ENCODE results near the gene PRKCI.
"Not testable (repeated sequence)": the region's sequence is repeated elsewhere in the genome, so short reads cannot be mapped to it uniquely, and the experiment has no call there.

The PRKCI gene

DNA sequence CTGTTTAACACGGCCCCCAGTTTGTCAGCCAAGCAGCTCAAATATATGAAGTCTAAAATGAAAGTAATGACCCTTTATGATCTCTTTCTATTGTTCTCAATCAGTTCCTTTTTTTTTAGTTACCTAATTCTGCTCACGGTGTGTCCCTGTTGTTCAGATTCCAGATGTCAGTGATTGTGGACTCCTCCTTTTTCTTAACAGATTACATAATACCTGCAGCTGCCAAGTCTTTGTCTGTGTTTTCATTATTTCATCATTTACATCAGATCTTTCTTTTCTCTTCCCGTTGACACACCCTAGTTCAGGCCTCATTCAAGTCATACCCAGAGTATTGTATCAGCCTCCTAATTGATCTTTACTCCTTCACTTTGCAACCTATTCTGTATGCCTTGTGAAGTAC lies 79.2 kb downstream of the PRKCI start:
- DNase-seq, result no peak

- DNase-seq, result no peak
Observed at GRCh38 chr3:170302008-170302407, 79.8 kb downstream of the PRKCI start.

DNA sequence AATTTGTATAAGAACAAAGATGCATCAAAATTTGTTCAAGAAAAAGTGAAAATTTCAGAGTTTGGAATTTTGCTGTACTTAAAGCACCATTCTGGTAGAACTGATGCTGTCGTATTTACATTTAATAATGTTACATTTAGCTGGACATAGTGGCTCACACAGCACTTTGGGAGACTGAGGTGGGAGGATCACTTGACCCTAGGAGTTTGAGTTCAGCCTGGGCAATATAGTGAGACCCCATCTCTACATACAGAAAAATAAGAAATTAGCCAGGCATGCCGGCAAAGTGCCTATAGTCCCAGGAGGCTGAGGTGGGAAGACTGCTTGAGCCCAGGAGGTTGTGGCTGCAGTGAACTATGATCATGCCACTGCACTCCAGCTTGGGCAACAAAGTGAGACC lies 83.8 kb downstream of the PRKCI start:
- no peak for DNase-seq

DNA sequence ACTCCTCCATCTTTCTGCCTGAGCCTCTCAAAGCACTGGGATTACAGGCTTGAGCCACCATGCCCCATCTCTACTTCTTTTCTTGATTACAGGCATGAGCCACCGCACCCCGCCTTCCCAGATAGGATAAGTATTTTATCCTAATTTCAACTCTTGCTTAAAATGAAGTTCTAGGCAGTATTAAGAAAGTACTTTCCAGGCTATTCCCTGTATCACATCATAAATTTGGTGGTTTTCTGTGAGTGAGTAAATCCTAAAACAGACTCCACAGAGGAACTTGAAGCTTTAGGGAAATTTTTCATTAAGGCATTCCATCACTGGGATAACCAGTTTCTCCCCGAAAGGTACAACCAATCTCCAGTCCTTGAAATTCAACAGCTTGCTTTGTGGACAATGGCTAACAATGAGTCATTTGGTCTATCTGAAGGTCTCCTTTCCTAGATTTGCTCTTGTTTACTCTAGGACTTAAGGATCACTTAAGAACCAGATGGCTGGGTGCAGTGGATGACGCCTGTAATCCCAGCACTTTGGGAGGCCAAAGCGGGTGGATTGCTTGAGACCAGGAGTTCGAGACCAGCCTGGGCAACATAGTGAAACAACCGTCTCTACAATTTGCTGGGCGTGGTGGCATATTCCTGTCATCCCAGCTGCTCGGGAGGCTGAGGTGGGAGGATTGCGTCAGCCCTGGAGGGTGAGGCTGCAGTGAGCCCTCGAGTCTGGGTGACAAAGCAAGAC lies 85.6 kb downstream of the PRKCI start:
- no peak for DNase-seq

DNA sequence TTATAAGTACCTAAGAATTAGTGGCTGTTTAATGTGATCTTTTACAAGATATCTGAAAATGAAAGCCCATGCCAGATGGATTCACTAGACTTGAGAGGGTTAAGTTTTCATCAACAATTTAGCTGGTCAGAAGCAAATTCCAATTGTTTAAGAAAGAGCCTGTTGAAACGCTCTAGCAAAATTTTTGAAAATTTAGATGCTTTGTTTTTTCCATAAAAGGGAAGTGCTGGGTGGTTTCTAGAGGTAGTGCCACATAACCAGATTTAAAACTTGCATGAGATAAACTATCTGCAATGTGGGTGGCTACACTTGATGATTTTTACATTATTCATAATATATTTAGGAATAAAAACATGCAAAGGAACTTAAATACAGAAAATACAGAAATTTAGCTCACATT lies 86.8 kb downstream of the PRKCI start:
- DNase-seq, result no peak

GRCh38 chr3:170317954-170318353 lies 95.7 kb downstream of the PRKCI start:
- DNase-seq, result no peak

GRCh38 chr3:170320461-170321121 lies 98.4 kb downstream of the PRKCI start:
- DNase-seq, result no peak

DNA sequence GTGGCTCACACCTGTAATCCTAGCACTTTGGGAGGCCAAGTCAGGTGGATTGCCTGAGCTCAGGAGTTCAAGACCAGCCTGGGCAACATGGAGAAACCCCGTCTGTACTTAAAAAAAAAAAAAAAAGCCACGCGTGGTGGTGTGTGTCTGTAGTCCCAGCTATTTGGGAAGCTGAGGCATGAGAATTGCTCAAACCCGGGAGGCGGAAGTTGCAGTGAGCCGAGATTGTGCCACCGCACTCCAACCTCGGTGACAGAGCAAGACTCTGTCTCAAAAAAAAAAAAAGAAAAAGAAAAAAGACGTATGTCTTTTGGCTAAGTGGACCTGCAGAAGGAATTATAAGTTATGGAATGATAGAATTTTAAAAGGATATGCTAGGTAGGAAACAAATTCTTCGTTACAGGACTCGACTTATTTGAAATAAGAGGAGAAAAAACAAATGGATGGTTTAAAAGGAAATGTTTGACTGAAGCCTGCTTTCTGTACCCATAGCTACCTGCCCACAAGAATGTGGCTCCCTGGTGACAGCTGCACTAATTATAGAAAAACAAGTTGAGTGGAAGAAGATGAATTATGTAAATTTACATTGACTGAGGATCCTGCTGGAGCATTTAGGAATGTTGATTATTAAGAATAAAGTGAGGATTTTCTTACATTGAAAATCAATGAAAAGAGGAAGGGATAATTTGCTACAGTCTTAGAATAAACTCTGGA lies 99.3 kb downstream of the PRKCI start:
- no peak for DNase-seq

GRCh38 chr3:170322566-170323269 lies 100.5 kb downstream of the PRKCI start:
- DNase-seq, result no peak

- no peak for DNase-seq
Observed at GRCh38 chr3:170323331-170323730, 101.1 kb downstream of the PRKCI start.

GRCh38 chr3:170324962-170325361 lies 102.7 kb downstream of the PRKCI start:
- no peak for DNase-seq

GRCh38 chr3:170327040-170327808 lies 105.0 kb downstream of the PRKCI start:
- no peak for DNase-seq

DNA sequence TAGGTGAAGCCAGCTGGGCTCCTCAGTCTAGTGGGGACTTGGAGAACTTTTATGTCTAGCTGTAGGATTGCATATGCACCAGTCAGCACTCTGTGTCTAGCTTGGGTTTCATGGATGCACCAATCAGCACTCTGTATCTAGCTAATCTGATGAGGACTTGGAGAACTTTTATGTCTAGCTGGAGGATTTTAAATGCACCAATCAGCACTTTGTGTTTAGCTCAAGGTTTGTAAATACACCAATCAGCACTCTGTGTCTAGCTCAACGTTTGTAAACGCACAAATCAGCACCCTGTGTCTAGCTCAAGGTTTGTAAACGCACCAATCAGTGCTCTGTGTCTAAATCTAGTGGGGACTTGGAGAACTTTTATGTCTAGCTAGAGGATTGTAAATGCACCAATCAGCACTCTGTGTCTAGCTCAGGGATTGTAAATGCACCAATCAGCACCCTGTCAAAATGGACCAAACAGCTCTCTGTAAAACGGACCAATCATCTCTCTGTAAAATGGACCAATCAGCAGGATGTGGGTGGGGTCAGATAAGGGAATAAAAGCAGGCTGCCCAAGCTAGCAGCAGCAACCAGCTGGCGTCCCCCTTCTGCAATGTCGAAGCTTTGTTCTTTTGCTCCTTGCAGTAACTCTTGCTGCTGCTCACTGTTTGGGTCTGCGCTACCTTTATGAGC lies 105.8 kb downstream of the PRKCI start:
- DNase-seq, result not testable (repeated sequence)

- peak in 1 of 2 experiments; percentile 10 for DNase-seq
Observed at GRCh38 chr3:170330366-170330765, 108.1 kb downstream of the PRKCI start.

GRCh38 chr3:170331143-170331542 lies 108.9 kb downstream of the PRKCI start:
- DNase-seq, result no peak

DNA sequence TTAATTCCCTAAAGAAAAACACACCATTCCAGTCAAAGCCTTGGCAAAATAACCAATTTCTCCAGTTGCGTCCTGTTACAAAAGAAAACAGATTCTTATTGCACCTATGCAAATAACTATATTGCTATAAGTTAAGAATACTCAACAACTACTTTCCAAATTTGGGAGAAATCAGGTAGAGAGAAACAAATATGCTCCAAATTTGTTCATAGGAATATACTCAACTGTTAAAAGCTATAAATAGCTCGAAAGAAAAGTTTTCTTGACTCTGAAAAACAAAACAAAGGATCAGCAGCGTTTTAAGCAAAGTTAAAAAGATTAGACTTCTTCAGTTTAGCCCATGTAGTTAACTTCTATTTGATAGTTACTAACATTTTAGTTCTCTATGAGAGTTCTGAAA lies 115.2 kb downstream of the PRKCI start:
- DNase-seq, result no peak

DNA sequence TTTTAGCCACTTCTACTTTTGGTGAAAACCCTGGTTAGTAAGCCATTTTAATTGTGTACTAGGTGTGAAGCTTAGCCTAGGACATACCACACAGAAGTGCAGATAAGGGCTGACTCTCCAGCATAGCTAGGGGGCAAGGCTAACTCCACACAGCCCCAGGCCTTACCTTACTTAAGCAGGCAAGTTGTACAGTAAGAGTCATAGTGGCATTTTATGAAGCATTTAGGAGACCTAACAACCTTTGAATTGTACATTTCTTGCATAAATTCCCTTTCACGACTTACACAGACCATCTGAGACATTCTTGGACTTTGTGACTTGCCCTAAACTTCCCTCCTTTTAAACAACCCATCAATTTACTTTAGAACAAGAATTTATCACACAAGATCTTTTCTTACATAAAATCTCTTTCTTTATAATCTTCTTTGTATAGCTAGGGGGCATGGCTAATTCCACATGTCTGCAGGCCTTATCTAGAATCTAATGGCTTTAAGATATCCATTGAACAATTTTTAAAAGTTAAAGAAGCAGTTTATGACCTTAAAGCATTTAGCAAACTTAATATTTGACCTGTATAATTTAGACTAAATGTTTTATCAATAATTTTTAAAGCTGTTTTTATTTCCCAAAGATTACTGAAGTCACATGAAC lies 116.6 kb downstream of the PRKCI start:
- DNase-seq, result no peak

DNA sequence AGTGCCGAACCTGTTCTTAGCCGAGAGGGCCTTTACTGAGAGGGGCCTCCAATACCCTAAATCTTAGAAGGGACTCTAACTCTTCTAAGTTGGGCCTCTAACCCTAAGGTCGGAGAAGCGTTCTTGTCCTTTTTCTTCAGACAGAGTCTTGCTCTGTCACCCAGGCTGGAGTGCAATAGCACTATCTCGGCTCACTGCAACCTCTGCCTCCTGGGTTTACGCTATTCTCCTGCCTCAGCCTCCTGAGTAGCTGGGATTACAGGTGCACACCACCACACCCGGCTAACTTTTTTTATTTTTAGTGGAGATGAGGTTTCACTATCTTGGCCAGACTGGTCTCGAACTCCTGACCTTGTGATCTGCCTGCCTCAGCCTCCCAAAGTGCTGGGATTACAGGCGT lies 120.0 kb downstream of the PRKCI start:
- not testable (repeated sequence) for DNase-seq

DNA sequence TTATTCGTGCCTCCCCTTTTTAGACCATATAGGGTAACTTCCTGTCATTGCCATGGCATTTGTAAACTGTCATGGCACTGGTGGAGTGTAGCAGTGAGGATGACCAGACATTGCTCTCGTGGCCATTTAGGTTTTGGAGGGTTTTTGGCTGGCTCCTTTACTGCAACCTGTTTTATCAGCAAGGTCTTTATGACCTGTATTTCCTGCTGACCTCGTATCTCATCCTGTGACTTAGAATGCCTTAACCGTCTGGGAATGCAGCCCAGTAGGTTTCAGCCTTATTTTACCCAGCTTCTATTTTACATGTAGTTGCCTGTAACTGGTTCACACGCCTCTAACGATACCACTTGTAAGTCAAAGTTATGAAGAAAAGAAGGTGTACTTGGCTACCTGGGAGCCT lies 121.6 kb downstream of the PRKCI start:
- not testable (repeated sequence) for DNase-seq

DNA sequence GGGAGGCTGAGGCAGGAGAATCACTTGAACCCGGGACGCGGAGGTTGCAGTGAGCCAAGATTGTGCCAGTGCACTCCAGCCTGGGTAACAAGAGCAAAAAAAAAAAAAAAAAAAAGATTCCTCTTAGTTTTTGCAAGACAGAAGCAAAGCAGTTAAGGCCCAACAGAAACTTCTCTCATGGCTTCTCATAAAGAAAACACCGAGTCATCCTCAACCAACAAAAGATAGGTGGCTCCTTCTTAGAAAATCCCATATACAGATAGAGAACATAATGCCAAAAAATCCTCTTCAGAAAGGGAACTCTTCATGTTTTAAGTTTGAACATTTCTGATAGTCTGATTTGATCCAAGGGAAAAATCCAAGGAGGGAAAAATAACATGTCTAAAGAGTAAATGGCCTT lies 122.7 kb downstream of the PRKCI start:
- no peak for DNase-seq
